ENCODE measurements around the gene NRBP1.

- TF ChIP-seq CTCF (IDR thresholded peaks at IDR 0.05) (no peak), POLR2A (IDR thresholded peaks at IDR 0.05) (no peak)
These were observed 6.7 kb upstream of the NRBP1 start for GRCh38 chr2:27421660-27422250.
